DOHH2 (cell line): ENCODE results near the gene MS4A10.
"Not testable (repeated sequence)": the region's sequence is repeated elsewhere in the genome, so short reads cannot be mapped to it uniquely, and the experiment has no call there.

Experiments
- H3F3A ChIP-seq: fragments of 200-600 bp; sonication (generic), shearing (Covaris generic); 2 replicates; pipeline ENCODE4 v1.6.0; 2016; ENCODE audit warnings: antibody characterized with exemption, mild to moderate bottlenecking; ENCODE audit not compliant: control insufficient read depth, insufficient read depth
- H3K27ac ChIP-seq: fragments of 200-600 bp; sonication (generic); 2 replicates; pipeline ENCODE4 v1.5.1; 2014; ENCODE audit warnings: low read depth, mild to moderate bottlenecking, low read length, moderate library complexity
- H3K27me3 ChIP-seq: fragments of 200-600 bp; sonication (generic); 2 replicates; pipeline ENCODE4 v1.6.1; 2014; ENCODE audit warnings: mild to moderate bottlenecking, low read length, mixed read lengths; ENCODE audit not compliant: control insufficient read depth
- H3K36me3 ChIP-seq: fragments of 200-600 bp; sonication (generic); 2 replicates; pipeline ENCODE4 v1.6.1; 2014; ENCODE audit warnings: mild to moderate bottlenecking, low read length, moderate library complexity, mixed read lengths; ENCODE audit not compliant: control insufficient read depth
- H3K4me1 ChIP-seq: fragments of 200-600 bp; sonication (generic); 2 replicates; pipeline ENCODE4 v1.6.1; 2014; ENCODE audit warnings: mild to moderate bottlenecking, low read length, mixed read lengths; ENCODE audit not compliant: control insufficient read depth
- H3K4me2 ChIP-seq: fragments of 200-600 bp; sonication (generic); 2 replicates; pipeline ENCODE4 v1.6.0; 2014; ENCODE audit warnings: mild to moderate bottlenecking, low read length, moderate library complexity
- H3K4me3 ChIP-seq: fragments of 200-600 bp; sonication (generic); 2 replicates; pipeline ENCODE4 v1.5.1; 2014; ENCODE audit warnings: mild to moderate bottlenecking, low read length, mixed read lengths
- H3K79me2 ChIP-seq: fragments of 200-600 bp; sonication (generic); 2 replicates; pipeline ENCODE4 v1.6.1; 2014; ENCODE audit warnings: mild to moderate bottlenecking, low read length, mixed read lengths; ENCODE audit not compliant: control insufficient read depth
- H3K9me2 ChIP-seq: fragments of 200-600 bp; sonication (generic); replicated peaks from 2 replicates; pipeline ENCODE4 v1.6.1; 2014; ENCODE audit warnings: mild to moderate bottlenecking, low read length, mixed read lengths; ENCODE audit not compliant: control insufficient read depth
- H3K9me3 ChIP-seq: fragments of 200-600 bp; sonication (generic); 2 replicates; pipeline ENCODE4 v1.6.1; 2014; ENCODE audit warnings: antibody characterized with exemption, low read length, mixed read lengths; ENCODE audit not compliant: control insufficient read depth, insufficient read depth
- H4K20me1 ChIP-seq: fragments of 200-600 bp; sonication (generic); 2 replicates; pipeline ENCODE4 v1.6.0; 2014; ENCODE audit warnings: low read depth, mild to moderate bottlenecking, antibody characterized with exemption, low read length, moderate library complexity; ENCODE audit not compliant: control insufficient read depth, insufficient read depth
- CTCF ChIP-seq: fragments of 200-600 bp; sonication (generic); IDR thresholded peaks from one replicate; pipeline ENCODE4 v1.5.1; 2014; ENCODE audit warnings: antibody characterized with exemption, mild to moderate bottlenecking, low read depth, low read length; ENCODE audit not compliant: poor library complexity, severe bottlenecking
- EZH2phosphoT487 ChIP-seq: fragments of 200-600 bp; sonication (generic); IDR thresholded peaks from 2 replicates; pipeline ENCODE4 v1.6.1; 2017; ENCODE audit warnings: borderline replicate concordance, mild to moderate bottlenecking, antibody characterized with exemption, low read length, moderate library complexity, mixed read lengths

The MS4A10 gene

GRCh38 chr11:60816590-60817157 lies 31.5 kb downstream of the MS4A10 start:
- Histone ChIP-seq H3K9me2 (no peaks in the 10 kb centered on the region), H3K4me3 (no peak overlapping the region), H3K4me1 (no peaks in the 10 kb centered on the region), H3K36me3 (no peaks in the 10 kb centered on the region), H3K9me3 (peaks cover 14% of the 10 kb centered on the region; the same call in 1 of the 2 replicates), H3F3A (no peaks in the 10 kb centered on the region), H4K20me1 (no peaks in the 10 kb centered on the region), H3K4me2 (no peak overlapping the region), H3K27ac (no peak overlapping the region), H3K79me2 (no peaks in the 10 kb centered on the region), H3K27me3 (peaks cover 3% of the 10 kb centered on the region; the same call in 1 of the 2 replicates)
- no peak for TF ChIP-seq EZH2phosphoT487

- no peaks in the 10 kb centered on the region for H3K4me1 ChIP-seq
- H3K4me2 ChIP-seq = no peak overlapping the region
- no peaks in the 10 kb centered on the region for H3F3A ChIP-seq
- no peaks in the 10 kb centered on the region for H3K79me2 ChIP-seq
- no peak for TF ChIP-seq CTCF
- no peak for TF ChIP-seq EZH2phosphoT487
- H4K20me1 ChIP-seq = no peaks in the 10 kb centered on the region
- H3K27ac ChIP-seq = no peak overlapping the region
- peaks cover 12% of the 10 kb centered on the region; the same call in 1 of the 2 replicates for H3K9me3 ChIP-seq
- H3K9me2 ChIP-seq = no peaks in the 10 kb centered on the region
- no peak overlapping the region for H3K4me3 ChIP-seq
- peaks cover 3% of the 10 kb centered on the region; the same call in 1 of the 2 replicates for H3K27me3 ChIP-seq
- no peaks in the 10 kb centered on the region for H3K36me3 ChIP-seq
These were observed 32.9 kb downstream of the MS4A10 start for GRCh38 chr11:60818057-60818456.

- Histone ChIP-seq H3K36me3 (no peaks in the 10 kb centered on the region), H3K4me3 (no peak overlapping the region), H3F3A (no peaks in the 10 kb centered on the region), H3K4me1 (no peaks in the 10 kb centered on the region), H4K20me1 (no peaks in the 10 kb centered on the region), H3K9me3 (peaks cover 2% of the 10 kb centered on the region; the same call in 1 of the 2 replicates), H3K79me2 (no peaks in the 10 kb centered on the region), H3K4me2 (no peak overlapping the region), H3K9me2 (no peaks in the 10 kb centered on the region), H3K27me3 (peaks cover 3% of the 10 kb centered on the region; the same call in 1 of the 2 replicates), H3K27ac (no peak overlapping the region)
- TF ChIP-seq EZH2phosphoT487 = no peak
- no peak for TF ChIP-seq CTCF
These were observed 36.9 kb downstream of the MS4A10 start for GRCh38 chr11:60821827-60822599.

GRCh38 chr11:60823745-60824306 lies 38.7 kb downstream of the MS4A10 start:
- H3K4me2 ChIP-seq, H3K27me3 ChIP-seq, H3K9me2 ChIP-seq, H3F3A ChIP-seq, H3K27ac ChIP-seq, H3K4me1 ChIP-seq, H3K9me3 ChIP-seq, H3K79me2 ChIP-seq, H4K20me1 ChIP-seq, H3K36me3 ChIP-seq, H3K4me3 ChIP-seq: not testable (repeated sequence)
